ENCODE data around the gene FES. TPM values are rescaled to one million over a fixed set of nuclear protein-coding genes. Genes with fewer than 3 reads are reported as not detected.
A peak's percentile ranks its signal among the peaks of the same experiment; 100 is the strongest.

Gene FES
- total and polyA plus RNA-seq, 2 of the 13 experiments (the other 11 are each of a cell fraction or from before 2014, with no cell fraction given), result 4.0 to 9.5 TPM

DNA sequence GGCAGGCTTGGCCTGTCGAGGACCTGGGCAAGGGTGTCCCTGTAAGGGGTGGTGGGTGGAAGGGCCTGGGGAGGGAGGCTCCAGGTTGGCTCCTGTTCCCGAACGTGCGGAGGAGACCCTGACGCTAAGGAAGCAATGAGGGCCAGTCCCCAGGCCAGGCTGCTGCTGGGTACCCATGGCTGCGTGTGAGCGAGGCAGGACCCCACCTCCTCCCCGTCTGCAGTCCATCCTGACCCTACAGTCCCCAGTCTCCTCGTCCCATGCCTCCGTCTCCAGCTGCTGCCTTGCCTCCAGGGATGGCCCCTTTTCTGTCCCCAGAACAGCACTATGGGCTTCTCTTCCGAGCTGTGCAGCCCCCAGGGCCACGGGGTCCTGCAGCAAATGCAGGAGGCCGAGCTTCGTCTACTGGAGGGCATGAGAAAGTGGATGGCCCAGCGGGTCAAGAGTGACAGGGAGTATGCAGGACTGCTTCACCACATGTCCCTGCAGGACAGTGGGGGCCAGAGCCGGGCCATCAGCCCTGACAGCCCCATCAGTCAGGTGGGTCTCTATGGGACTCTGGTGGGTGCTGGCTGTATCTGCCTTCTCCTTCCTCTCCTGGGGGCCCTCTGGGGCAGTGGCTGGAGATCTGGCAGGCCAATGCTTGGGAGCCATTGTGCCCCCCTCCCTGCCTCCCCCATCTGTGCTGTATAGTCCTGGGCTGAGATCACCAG, 571 bp downstream of the FES start (continued):
- TF ChIP-seq DPF2 (CRISPR knock-in tag; IDR thresholded peaks at IDR 0.05; ENCODE audit: borderline replicate concordance, low read depth) (no peak), ZFP1 (CRISPR knock-in tag; IDR thresholded peaks at IDR 0.05) (no peak)

DNA sequence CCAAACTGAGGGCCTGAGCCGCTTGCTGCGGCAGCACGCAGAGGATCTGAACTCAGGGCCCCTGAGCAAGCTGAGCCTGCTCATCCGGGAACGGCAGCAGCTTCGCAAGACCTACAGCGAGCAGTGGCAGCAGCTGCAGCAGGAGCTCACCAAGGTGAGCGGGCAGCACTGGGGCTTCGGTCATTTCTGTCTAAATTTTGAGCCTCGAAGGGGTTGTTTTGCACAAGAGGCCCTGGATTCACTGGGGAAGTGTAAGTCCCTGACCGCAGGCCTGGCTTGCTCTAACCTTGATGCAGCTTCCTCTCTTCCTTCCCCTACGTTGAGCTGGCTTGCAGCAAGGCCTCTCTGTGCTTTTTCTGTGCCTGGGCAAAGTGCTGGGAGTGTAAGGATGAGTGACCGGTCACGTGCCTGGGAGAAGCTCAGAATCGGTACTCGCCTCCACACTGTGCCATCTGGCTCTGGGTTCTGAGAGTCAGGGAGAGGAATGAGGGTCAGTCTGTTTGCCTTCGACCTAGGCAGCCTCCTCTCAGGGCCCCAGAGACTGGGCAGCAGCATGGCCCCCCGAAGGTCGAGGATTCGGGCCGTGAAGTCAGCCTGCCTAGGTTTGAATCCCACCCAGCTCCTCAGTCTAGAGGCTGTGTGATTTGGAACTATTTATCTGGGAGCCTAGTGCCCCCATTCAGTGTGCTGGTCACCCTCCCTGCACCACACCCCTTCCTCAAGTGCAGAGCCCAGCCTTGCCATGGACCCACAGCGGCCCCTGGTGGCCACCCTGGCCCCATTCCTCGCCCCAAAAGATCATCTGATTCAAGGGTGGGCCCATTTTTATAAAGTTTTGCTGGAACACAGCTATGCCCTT, 1.4 kb downstream of the FES start:
- in situ Hi-C loops (cut with HindIII; ENCODE audit: extremely low pct_ligation_motif_present, low pct_unique_long_range_greater_than_20kb) (loop anchor here (5.0 kb wide), 2 partner anchors 68 to 238 kb away; no protein-coding TSS in a partner anchor), intact Hi-C loops (cut with micrococcal nuclease; ENCODE audit: unreplicated experiment) (loop anchor here (1.0 to 5.0 kb wide), 5 partner anchors 26 to 237 kb away; partner anchors contain the start of gene HDDC3)
- Histone ChIP-seq H3K79me2 (ENCODE audit: insufficient read depth, low read length) (no peaks in the 10 kb centered on the region), H3K9me3 (ENCODE audit: low read length) (no peaks in the 10 kb centered on the region), H3K27me3 (ENCODE audit: control insufficient read depth in 1 of 2, insufficient read depth in 2 of 2, low read length in 2 of 2) (peaks cover 0 to 7% of the 10 kb centered on the region in 2 experiments; a peak in 2 of 5 replicates), H3K27ac (ENCODE audit: extremely low read length, insufficient read depth, low read length) (no peak overlapping the region), H3K4me3 (replicated peaks in 1 of 3; ENCODE audit: insufficient read depth in 1 of 3, low read depth in 2 of 3, low read length in 3 of 3) (peak overlapping the region in 1 of 3 experiments; percentile 23; a peak in 1 of 6 replicates), H4K20me1 (ENCODE audit: insufficient read depth, low read length) (0 out of 2 replicates have a peak, but pooled peaks cover 2% of the 10 kb centered on the region), H3K36me3 (replicated peaks in 1 of 2; ENCODE audit: control insufficient read depth in 1 of 2, insufficient read depth in 2 of 2, low read length in 2 of 2) (no peaks in the 10 kb centered on the region; a peak in 2 of 5 replicates), H3K9ac (ENCODE audit: insufficient read depth, low read depth, low read length) (no peak overlapping the region), H2AFZ (ENCODE audit: low read length) (no peak overlapping the region), H3K4me1 (ENCODE audit: insufficient read depth, low read length) (peaks cover 36% of the 10 kb centered on the region), H3K4me2 (ENCODE audit: low read depth, low read length) (peak overlapping the region; percentile 72)
- DNase-seq (ENCODE audit: low spot score) (no peak), FAIRE-seq (peak; percentile 26), ATAC-seq (peak; percentile 58)
- ChIA-PET CTCF (ENCODE audit: low intra/inter-chr PET ratio, low total read pairs) (interaction anchor here (1.9 to 2.2 kb wide), 3 partner anchors 27 to 237 kb away, joined by 12 to 20 read pairs (median 13); no protein-coding TSS in a partner anchor), POLR2A (interaction anchor here (0.9 to 5.1 kb wide), 6 partner anchors 12 to 238 kb away, joined by 3 to 52 read pairs (median 7); no protein-coding TSS in a partner anchor)
- WGBS (ENCODE audit: low lambda C conversion rate), result 45% methylated on average over 20 of the region's 23 CpGs
- BruUV-seq (replicated peaks), result no TSS peak
- TF ChIP-seq RXRA (CRISPR knock-in tag; IDR thresholded peaks at IDR 0.05) (0 out of 2 replicates have a peak, but pooled peaks have one; percentile 16), ZNF382 (CRISPR knock-in tag; IDR thresholded peaks at IDR 0.05; ENCODE audit: borderline replicate concordance) (no peak), HOXA5 (CRISPR knock-in tag; IDR thresholded peaks at IDR 0.05) (no peak), TGIF2 (CRISPR knock-in tag; IDR thresholded peaks at IDR 0.05) (no peak), ZNF546 (CRISPR knock-in tag; conservative IDR thresholded peaks at IDR 0.05) (no peak), HMG20A (CRISPR knock-in tag; IDR thresholded peaks at IDR 0.05; ENCODE audit: borderline replicate concordance) (no peak), ZNF792 (CRISPR knock-in tag; IDR thresholded peaks at IDR 0.05) (no peak), ZNF510 (CRISPR knock-in tag; IDR thresholded peaks at IDR 0.05; ENCODE audit: low read depth) (no peak), ZNF207 (IDR thresholded peaks at IDR 0.05; ENCODE audit: borderline replicate concordance) (no peak), KDM1A (CRISPR knock-in tag; IDR thresholded peaks at IDR 0.05) (no peak), ZNF552 (CRISPR knock-in tag; IDR thresholded peaks at IDR 0.05; ENCODE audit: borderline replicate concordance) (no peak; the same call in 1 of the 2 replicates)
- TF ChIP-seq, protein P1, sequence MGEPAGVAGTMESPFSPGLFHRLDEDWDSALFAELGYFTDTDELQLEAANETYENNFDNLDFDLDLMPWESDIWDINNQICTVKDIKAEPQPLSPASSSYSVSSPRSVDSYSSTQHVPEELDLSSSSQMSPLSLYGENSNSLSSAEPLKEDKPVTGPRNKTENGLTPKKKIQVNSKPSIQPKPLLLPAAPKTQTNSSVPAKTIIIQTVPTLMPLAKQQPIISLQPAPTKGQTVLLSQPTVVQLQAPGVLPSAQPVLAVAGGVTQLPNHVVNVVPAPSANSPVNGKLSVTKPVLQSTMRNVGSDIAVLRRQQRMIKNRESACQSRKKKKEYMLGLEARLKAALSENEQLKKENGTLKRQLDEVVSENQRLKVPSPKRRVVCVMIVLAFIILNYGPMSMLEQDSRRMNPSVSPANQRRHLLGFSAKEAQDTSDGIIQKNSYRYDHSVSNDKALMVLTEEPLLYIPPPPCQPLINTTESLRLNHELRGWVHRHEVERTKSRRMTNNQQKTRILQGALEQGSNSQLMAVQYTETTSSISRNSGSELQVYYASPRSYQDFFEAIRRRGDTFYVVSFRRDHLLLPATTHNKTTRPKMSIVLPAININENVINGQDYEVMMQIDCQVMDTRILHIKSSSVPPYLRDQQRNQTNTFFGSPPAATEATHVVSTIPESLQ (CRISPR knock-in tag; conservative IDR thresholded peaks at IDR 0.05), result no peak
- TF ChIP-seq, protein P2, sequence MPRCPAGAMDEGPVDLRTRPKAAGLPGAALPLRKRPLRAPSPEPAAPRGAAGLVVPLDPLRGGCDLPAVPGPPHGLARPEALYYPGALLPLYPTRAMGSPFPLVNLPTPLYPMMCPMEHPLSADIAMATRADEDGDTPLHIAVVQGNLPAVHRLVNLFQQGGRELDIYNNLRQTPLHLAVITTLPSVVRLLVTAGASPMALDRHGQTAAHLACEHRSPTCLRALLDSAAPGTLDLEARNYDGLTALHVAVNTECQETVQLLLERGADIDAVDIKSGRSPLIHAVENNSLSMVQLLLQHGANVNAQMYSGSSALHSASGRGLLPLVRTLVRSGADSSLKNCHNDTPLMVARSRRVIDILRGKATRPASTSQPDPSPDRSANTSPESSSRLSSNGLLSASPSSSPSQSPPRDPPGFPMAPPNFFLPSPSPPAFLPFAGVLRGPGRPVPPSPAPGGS (CRISPR knock-in tag; IDR thresholded peaks at IDR 0.05), result no peak

Data from HepG2 (cell line).